Pancreas (tissue), 10 donors: ENCODE measurements around the gene C6orf132. TPM values are rescaled to one million over a fixed set of nuclear protein-coding genes. Genes with fewer than 3 reads are reported as not detected.
A peak's percentile ranks its signal among the peaks of the same experiment; 100 is the strongest.

Experiments used
- ATAC-seq, 4 donors: fragments of 200-7000 bp; cut with Tn5 transposase; one replicate each; pipeline versions ENCODE4 v1.8.0 to v1.9.1; 2020; ENCODE audit warnings: mild to moderate bottlenecking in 4 of 4, moderate library complexity in 4 of 4
- DNase-seq, 6 donors: peaks; one replicate each; pipeline ENCODE4 v3.0.0-alpha.2; 2020
- FAIRE-seq: peaks from 2 replicates; lab custom pipeline; 2012; peaks lifted over from hg19 to GRCh38; lab: Jason Lieb, UNC
- H3K27ac ChIP-seq, 4 donors: fragments of 200-600 bp; sonication (generic); 1 replicate in 3 of 4; 2 replicates in 1 of 4; pipeline versions ENCODE4 v1.5.0 to v1.8.0; 2020
- H3K27me3 ChIP-seq, 4 donors: fragments of 200-600 bp; one replicate each; pipeline ENCODE4 v1.8.0; 2021
- H3K36me3 ChIP-seq, 3 donors: fragments of 200-600 bp; sonication (generic) in 1 of 3; one replicate each; pipeline versions ENCODE4 v1.5.0 to v1.8.0; 2020 to 2021
- H3K4me1 ChIP-seq, 3 donors: fragments of 200-600 bp; one replicate each; pipeline ENCODE4 v1.8.0; 2021
- H3K4me3 ChIP-seq, 4 donors: fragments of 200-600 bp; sonication (generic) in 2 of 4; one replicate each; pipeline versions ENCODE4 v1.5.0 to v1.8.0; 2020 to 2021
- H3K9me3 ChIP-seq, 4 donors: fragments of 200-600 bp; one replicate each; pipeline ENCODE4 v1.8.0; 2021
- WGBS, 2 donors: extraction: QIAGEN DNeasy Blood & Tissue Kit; methylation state at CpG; one replicate each; pipeline ENCODE4 v1.1.7; 2013; 5-methylcytosine and 5-hydroxymethylcytosine counted together
- intact Hi-C, 3 donors: fragments of 100-400 bp; cut with DNase I; formaldehyde crosslinking; loops; one replicate each; pipeline versions ENCODE4 v1.11.1 to v1.14.2; 2022
- polyA plus RNA-seq, 2 donors: library from polyadenylated mRNA; stranded (reverse); fragments of 200-250 nt; gene quantifications; one replicate each; pipeline ENCODE4 v1.2.3, GENCODE V29; 2013
- total RNA-seq, 6 donors: library from RNA; stranded (reverse); fragmentation: NEBNext Ultra II Directional in 4 of 6; extraction: Animal tissue kit (Norgen Biotek cat#: 25700) in 4 of 6; gene quantifications; one replicate each; pipeline versions ENCODE4 v1.2.1 to v1.2.4, GENCODE V29; 2021 to 2023
- TF ChIP-seq, protein P1 (sequence below), 4 donors: fragments of 200-600 bp; sonication (generic) in 3 of 4; IDR thresholded peaks; one replicate each; pipeline versions ENCODE4 v1.5.0 to v1.8.0; 2021; ENCODE audit warnings: antibody characterized with exemption in 4 of 4
- donor health status: healthy with polysubstance abuse.
- donor health status: DM: no; HTN: no; CAD: no; lungs with moderate emphysema.
- donor health status: DM: no; HTN: no; CAD: no.
- donor health status: control.
- donor health status: control.
- donor health status: Bipolar disorder and iron deficiency.
- donor health status: DM: yes; HTN: yes; CAD: no.
- donor health status: DM: no; HTN: no; CAD: no.
- donor health status: DM: no; HTN: no; CAD: no.
- donor health status: DM: yes; HTN: yes; CAD: no.

The C6orf132 gene
- total and polyA plus RNA-seq, 8 donors = 6.1 to 21.6 (median 15.5) TPM

DNA sequence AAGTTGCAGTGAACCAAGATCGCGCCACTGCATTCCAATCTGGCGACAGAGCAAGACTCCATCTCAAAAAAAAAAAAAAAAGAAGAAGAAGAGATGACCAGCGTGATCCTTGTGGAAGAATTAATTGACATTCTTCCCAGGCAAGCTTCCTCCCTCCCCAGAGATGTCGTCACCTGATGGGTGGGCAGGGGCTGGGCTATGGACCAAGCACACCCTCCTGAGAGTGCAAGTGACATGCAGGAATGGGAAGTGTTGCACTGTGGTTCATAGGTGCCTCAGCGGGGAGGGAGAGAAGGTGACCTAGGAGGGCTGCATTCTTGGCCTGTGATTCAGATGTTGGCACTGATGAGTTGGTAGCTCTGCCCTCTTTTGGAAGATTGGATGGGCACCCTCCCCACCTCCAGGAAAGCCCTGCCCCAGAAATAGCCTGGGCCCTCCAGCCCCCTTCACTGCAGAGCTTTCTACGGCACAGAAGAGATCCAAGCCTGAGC is 54.3 kb downstream of the C6orf132 start:
- ATAC-seq (peak; percentile 41 to 74 (median 64)), FAIRE-seq (no peak), DNase-seq (no peak)
- TF ChIP-seq, protein P1, sequence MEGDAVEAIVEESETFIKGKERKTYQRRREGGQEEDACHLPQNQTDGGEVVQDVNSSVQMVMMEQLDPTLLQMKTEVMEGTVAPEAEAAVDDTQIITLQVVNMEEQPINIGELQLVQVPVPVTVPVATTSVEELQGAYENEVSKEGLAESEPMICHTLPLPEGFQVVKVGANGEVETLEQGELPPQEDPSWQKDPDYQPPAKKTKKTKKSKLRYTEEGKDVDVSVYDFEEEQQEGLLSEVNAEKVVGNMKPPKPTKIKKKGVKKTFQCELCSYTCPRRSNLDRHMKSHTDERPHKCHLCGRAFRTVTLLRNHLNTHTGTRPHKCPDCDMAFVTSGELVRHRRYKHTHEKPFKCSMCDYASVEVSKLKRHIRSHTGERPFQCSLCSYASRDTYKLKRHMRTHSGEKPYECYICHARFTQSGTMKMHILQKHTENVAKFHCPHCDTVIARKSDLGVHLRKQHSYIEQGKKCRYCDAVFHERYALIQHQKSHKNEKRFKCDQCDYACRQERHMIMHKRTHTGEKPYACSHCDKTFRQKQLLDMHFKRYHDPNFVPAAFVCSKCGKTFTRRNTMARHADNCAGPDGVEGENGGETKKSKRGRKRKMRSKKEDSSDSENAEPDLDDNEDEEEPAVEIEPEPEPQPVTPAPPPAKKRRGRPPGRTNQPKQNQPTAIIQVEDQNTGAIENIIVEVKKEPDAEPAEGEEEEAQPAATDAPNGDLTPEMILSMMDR (IDR thresholded peaks at IDR 0.05) = no peak
- Histone ChIP-seq H3K4me1 (peaks cover 0 to 4% (median 0%) of the 10 kb centered on the region in 3 donors), H3K27ac (no peak overlapping the region), H3K4me3 (no peak overlapping the region), H3K27me3 (no peaks in the 10 kb centered on the region), H3K36me3 (no peaks in the 10 kb centered on the region), H3K9me3 (no peaks in the 10 kb centered on the region)
- intact Hi-C loops = no loop called here
- WGBS, 2 donors = 83 to 89% methylated on average over 7 of the region's 7 CpGs

DNA sequence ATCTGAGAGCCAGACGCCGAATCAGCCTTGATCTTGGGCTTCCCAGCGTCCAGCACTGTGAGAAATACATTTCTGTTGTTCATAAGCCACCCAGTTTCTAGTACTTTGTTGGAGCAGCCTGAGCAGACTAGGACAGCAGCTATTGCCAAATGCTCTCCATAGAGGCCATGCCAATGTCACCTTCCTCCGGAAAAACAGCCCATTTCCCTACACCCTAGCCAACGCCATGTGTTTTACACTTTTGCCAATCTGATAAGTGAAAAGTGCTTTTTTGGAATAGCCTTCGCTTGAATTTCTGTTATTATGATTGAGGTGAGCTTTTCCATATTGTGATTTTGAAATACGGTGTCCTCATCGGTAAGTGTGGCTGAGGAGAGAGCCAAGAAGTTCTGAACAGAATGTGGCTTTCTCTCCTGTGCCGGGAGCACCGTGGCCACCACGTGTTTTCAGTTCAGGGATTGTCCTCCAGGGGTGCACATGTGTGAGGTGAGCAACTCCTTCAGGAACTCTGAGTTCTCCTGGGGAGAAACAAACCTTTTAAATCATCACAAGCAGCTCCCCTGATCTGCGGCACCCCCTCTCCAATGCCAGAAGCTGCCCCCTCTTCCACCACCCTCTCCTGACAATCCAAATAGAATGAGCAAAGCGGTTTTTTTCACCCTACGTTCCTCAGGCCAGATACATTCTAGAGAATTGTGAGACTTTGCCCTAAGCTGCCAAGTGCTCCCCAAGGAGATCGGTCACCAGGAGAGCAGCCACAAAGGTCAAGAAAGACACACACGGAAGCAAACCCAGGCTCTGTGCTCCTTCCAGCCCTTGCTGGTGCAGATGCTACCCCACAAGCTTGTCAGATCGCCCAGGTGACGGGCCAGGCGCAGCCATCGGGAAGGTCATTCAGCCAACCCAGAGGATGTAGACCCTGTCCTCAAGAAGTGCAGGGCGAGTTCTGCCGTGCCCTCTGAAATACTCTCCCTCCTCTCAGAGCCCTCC is 56.1 kb downstream of the C6orf132 start:
- 61 to 71% methylated on average over 22 of the region's 22 CpGs for WGBS, 2 donors
- H3K27me3 ChIP-seq = no peaks in the 10 kb centered on the region
- peak in 1 of 6 donors; percentile 57 for DNase-seq
- peaks cover 0 to 4% (median 0%) of the 10 kb centered on the region in 3 donors for H3K4me1 ChIP-seq
- ATAC-seq = peak; percentile 71 to 86 (median 76)
- no peaks in the 10 kb centered on the region for H3K9me3 ChIP-seq
- FAIRE-seq = no peak
- intact Hi-C loops = no loop called here
- TF ChIP-seq, protein P1 (IDR thresholded peaks at IDR 0.05) = peak in 2 of 4 donors; percentile 7 to 27
- no peak overlapping the region for H3K27ac ChIP-seq
- H3K4me3 ChIP-seq = no peak overlapping the region
- no peaks in the 10 kb centered on the region for H3K36me3 ChIP-seq

DNA sequence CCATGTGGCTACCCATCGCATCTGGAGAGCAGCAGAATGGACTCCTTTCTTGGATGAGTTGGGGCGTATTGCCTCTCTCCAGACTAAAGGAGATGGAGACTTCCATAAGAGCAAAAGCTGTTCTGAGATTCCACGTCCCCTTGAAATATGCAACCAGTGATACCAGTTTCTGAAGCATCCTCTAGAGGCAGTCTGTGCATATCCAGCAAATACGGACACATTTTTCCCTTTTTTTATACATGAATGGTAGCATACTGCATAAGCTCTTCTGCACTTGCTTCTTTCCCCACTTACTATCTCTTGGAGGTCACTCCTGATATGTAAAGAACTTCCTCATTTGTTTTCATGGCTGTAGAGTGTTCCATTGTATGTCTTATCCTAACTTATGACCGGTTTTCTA is 57.5 kb downstream of the C6orf132 start:
- no peaks in the 10 kb centered on the region for H3K36me3 ChIP-seq
- intact Hi-C loops = no loop called here

DNA sequence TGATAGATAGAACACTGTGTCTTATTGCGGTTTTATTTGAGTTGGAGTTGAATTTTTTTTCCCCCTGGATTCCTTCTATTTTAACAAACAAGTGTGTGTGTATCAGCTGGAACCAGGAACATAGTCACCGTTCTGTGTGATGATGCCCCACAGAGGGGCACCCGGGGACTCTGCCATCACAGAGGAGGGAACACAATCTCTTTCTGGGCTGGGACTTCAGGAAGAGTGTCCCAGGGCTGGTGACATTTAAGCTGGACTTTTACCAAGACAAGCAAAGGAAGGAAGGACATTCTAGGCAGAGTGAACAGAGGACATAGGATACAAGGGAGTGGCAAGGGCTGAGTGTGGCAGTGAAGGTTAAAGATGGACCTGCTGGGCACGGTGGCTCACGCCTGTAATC is 58.9 kb downstream of the C6orf132 start:
- Histone ChIP-seq H3K36me3 (peaks cover 0 to 1% (median 0%) of the 10 kb centered on the region in 3 donors), H3K9me3 (no peaks in the 10 kb centered on the region), H3K4me1 (peaks cover 0 to 4% (median 0%) of the 10 kb centered on the region in 3 donors), H3K27me3 (no peaks in the 10 kb centered on the region), H3K4me3 (no peak overlapping the region), H3K27ac (no peak overlapping the region)
- intact Hi-C loops = no loop called here
- ATAC-seq = no peak
- no peak for FAIRE-seq
- TF ChIP-seq, protein P1 (IDR thresholded peaks at IDR 0.05) = no peak
- DNase-seq = no peak
- WGBS, 2 donors = 92 to 93% methylated on average over 5 of the region's 5 CpGs

More for the DNA sequence above, 57.5 kb downstream of the C6orf132 start:
- no peaks in the 10 kb centered on the region for H3K27me3 ChIP-seq
- FAIRE-seq (no peak), ATAC-seq (no peak), DNase-seq (no peak)
- no peaks in the 10 kb centered on the region for H3K9me3 ChIP-seq
- WGBS, 2 donors = 63 to 91% methylated on average over 5 of the region's 5 CpGs
- no peak overlapping the region for H3K27ac ChIP-seq
- no peak overlapping the region for H3K4me3 ChIP-seq
- TF ChIP-seq, protein P1 (IDR thresholded peaks at IDR 0.05) = no peak
- H3K4me1 ChIP-seq = peaks cover 0 to 4% (median 0%) of the 10 kb centered on the region in 3 donors
